IgD-negative memory B cell (primary cell): Measurements from ENCODE around the gene PAX2. TPM values are rescaled to one million over a fixed set of nuclear protein-coding genes. Genes with fewer than 3 reads are reported as not detected.

Experiments
- H3K27ac Mint-ChIP-seq, 3 donors: one replicate each; pipeline ENCODE4 v1.8.0; 2020 to 2022; ENCODE audit warnings: mild to moderate bottlenecking in 3 of 3, mixed read lengths in 3 of 3, moderate library complexity in 1 of 3
- H3K27me3 Mint-ChIP-seq: one replicate; pipeline ENCODE4 v1.8.0; 2021; ENCODE audit warnings: mixed read lengths
- H3K36me3 Mint-ChIP-seq: one replicate; pipeline ENCODE4 v1.8.0; 2020; ENCODE audit warnings: mild to moderate bottlenecking, mixed read lengths
- H3K4me1 Mint-ChIP-seq, 3 donors: one replicate each; pipeline ENCODE4 v1.8.0; 2020 to 2022; ENCODE audit warnings: mixed read lengths in 3 of 3, mild to moderate bottlenecking in 1 of 3
- H3K4me3 Mint-ChIP-seq, 4 donors: one replicate each; pipeline ENCODE4 v1.8.0; 2020 to 2022; ENCODE audit warnings: mild to moderate bottlenecking in 4 of 4, mixed read lengths in 4 of 4, moderate library complexity in 3 of 4
- H3K9me3 Mint-ChIP-seq, 3 donors: one replicate each; pipeline ENCODE4 v1.8.0; 2020 to 2021; ENCODE audit warnings: mixed read lengths in 3 of 3, mild to moderate bottlenecking in 1 of 3
- polyA plus RNA-seq: library from polyadenylated mRNA; unstranded; fragments of 300-500 nt; fragmentation: Illumina TruSeq; gene quantifications from one replicate; pipeline ENCODE4 v1.2.3, GENCODE V29; 2021

Gene PAX2
- polyA plus RNA-seq, 1 donor from 2014 or later, result not detected

DNA sequence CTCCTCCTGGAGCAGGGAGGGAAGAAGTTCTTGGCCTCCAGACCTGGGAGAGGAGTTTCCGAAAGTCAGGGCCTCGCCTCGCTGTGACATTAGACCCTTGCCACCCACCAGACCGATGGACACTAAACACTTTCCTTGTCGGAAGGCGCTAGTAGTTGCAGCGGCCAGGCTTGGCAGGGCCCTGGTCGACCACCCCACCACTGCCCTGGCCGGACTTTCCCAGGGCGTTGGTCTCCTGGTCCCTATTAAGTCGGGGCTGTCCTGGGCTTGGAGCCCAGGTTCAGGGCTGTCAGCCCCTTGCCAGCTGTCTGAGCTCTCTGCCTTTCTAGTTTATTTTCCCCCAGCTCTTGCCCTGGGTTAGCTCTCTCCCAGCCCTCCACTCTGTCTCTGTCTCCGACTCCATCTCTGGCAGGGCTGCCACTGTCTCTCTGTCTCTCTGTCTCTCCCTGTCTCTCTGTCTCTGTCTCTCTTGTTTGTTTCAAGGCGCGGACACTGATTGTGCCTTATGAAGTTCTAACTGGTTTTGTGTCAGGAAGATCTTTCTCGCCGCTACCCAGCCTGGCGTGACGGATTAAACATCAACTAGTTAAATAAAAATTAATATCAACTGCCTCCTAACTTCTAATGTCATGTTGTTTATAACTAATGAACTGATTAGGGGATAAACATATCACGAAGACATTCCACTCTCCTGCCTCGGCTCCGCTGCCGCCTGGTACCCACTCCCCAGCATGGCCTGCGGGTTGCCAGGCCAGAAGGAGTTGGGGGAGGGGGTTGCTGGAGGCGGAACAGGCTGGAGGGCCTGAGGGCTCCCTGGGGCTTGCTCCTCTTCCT, 13.8 kb upstream of the PAX2 start:
- Mint-ChIP-seq H3K27me3 (peaks cover 77% of the 10 kb centered on the region), H3K9me3 (peaks cover 0 to 7% (median 0%) of the 10 kb centered on the region in 3 donors), H3K4me3 (peak overlapping the region; percentile 49 to 90 (median 76)), H3K36me3 (peaks cover 1% of the 10 kb centered on the region), H3K4me1 (peaks cover 0 to 18% (median 9%) of the 10 kb centered on the region in 3 donors), H3K27ac (peak overlapping the region in 1 of 3 donors; percentile 22)

DNA sequence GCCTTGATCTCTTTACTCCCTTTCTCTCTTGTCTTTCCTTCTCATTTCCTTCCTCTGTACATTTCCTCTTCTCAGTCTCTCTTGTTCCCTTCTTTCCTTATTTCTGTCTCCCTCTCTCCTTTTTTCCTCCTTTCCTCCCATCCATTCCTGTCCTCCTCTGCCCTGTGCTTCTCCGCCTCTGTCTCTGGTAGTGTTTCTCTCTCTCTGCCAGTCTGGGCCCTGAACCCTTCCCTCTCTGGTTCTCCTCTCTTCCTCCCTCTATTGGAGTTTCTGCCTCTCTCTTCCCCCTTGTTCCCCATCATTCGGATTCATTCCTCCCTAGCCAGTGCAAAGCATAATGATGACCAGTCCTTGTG, 13.2 kb upstream of the PAX2 start:
- Mint-ChIP-seq H3K4me1 (peaks cover 0 to 20% (median 9%) of the 10 kb centered on the region in 3 donors), H3K27ac (no peak overlapping the region), H3K27me3 (peaks cover 80% of the 10 kb centered on the region), H3K36me3 (peaks cover 1% of the 10 kb centered on the region), H3K9me3 (peaks cover 0 to 7% (median 0%) of the 10 kb centered on the region in 3 donors), H3K4me3 (no peak overlapping the region)

DNA sequence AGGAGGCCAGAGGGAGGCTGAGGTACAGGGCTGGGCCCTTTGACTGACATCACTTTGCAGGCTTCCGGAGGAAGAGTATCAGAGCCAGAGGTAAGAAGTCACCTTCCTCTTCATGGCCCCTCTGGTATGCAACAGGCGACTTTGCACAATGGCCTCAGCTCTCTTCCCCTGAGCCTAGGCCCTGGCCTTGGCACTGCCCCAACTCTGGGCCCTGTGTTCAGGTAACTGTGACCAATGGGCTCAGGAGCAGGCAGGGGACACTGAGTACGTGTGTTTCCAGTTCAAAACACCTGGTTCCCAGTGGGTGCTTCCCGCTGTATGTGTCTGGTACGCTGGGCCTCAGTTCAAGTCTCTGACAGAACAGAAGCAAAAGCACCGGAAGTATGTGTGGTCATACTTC, 12.1 kb upstream of the PAX2 start:
- Mint-ChIP-seq H3K4me1 (peaks cover 0 to 24% (median 10%) of the 10 kb centered on the region in 3 donors), H3K9me3 (peaks cover 0 to 6% (median 0%) of the 10 kb centered on the region in 3 donors), H3K27me3 (peaks cover 80% of the 10 kb centered on the region), H3K4me3 (no peak overlapping the region), H3K27ac (no peak overlapping the region), H3K36me3 (peaks cover 1% of the 10 kb centered on the region)

DNA sequence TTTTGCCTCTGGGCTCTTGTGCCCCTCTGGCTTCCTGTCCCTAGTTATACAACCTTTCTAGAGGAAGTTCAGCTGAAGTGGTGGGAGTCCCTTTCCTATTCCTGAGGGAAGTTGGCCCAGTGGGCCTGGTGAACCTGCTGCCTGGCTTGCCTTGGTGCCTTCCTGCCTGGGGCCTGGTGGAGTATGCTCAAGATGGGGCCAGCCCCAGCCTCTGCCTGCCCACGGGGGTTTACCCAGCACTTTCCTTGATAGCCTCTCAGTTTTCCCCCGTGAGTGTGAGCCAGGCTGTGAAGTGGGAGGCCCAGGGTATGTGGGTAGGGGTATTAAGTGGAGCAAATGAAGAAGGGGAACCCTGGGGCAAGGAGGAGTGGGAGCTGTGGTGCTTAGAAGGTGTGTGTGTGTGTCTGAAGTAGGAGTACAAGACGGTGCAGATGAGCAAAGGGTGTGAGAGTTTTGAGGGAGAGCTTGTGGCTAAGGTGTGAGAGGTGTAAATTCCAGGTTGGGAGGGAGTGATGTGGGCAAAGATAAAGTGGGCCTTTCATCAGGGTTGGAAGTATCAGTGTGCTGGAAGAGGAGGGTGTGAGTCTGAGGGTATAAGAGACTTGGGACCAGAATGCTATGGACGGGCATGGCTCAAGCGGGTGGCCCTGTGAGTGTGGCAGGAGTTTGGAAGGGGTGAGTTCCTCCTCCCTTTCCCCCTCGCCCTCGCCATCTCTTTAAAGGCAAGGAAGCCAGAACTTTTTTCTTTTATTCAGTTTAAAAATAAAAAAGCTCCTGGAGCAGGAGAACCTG, 10.9 kb upstream of the PAX2 start:
- Mint-ChIP-seq H3K27me3 (peaks cover 72% of the 10 kb centered on the region), H3K9me3 (peaks cover 0 to 4% (median 0%) of the 10 kb centered on the region in 3 donors), H3K27ac (no peak overlapping the region), H3K4me3 (peak overlapping the region in 1 of 4 donors; percentile 42), H3K4me1 (peaks cover 0 to 21% (median 11%) of the 10 kb centered on the region in 3 donors), H3K36me3 (peaks cover 1% of the 10 kb centered on the region)

DNA sequence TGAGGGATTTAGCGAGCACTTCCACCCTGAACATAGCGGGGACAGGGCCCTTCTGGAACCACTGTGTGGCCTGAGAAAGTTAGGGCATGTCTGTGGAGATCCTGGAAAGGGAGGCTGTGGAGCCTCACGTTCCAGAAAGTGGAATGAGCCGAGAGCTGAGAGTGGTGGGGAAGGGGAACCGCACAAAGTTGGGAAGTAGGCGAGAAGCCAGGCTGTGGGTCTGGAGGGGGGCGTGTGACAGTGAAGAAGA, 10.4 kb upstream of the PAX2 start:
- Mint-ChIP-seq H3K36me3 (peaks cover 1% of the 10 kb centered on the region), H3K4me3 (peak overlapping the region in 1 of 4 donors; percentile 28), H3K27me3 (peaks cover 74% of the 10 kb centered on the region), H3K9me3 (peaks cover 0 to 4% (median 0%) of the 10 kb centered on the region in 3 donors), H3K4me1 (peaks cover 0 to 21% (median 10%) of the 10 kb centered on the region in 3 donors), H3K27ac (no peak overlapping the region)

DNA sequence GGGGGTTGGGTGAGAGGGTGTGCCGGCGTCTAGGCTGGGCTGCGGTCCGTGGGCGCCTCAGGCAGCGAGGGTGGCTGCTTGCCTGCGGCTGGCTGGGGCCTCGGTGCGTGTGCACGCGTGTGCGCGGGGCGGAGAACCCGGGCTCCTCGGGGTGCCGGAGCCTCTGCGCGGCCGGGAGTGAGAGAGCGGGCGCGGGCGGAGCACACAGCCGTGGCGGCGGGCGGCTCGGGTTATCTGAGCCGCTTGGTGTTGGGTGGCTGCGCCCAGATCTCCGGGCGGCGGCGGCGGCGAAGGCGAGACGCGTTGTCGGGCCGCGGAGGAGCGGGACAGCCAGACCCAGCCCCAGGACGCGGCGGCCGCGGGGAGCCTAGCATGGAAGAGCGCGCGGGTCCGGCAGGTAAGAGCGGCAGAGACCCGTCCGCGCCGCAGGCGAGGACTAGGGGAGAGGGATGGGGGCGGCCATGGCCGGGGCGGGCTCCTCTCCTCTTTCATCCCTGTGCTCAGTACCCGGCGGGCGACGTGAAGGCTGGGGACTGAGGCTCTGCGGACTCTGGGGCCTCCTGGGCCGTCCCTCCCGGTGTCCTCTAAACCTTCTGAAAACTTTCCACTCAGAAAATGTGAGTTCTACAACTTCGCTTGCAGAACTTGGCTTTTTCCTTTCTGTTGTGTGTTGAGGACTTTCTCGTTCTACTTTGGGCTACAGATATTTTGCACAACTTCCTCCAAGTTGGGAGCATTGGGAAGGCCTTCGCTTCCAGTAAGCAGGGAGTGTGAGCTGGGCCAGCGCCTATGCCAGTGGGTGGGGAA, 9.8 kb upstream of the PAX2 start:
- peak overlapping the region in 1 of 4 donors; percentile 28 for H3K4me3 Mint-ChIP-seq

DNA sequence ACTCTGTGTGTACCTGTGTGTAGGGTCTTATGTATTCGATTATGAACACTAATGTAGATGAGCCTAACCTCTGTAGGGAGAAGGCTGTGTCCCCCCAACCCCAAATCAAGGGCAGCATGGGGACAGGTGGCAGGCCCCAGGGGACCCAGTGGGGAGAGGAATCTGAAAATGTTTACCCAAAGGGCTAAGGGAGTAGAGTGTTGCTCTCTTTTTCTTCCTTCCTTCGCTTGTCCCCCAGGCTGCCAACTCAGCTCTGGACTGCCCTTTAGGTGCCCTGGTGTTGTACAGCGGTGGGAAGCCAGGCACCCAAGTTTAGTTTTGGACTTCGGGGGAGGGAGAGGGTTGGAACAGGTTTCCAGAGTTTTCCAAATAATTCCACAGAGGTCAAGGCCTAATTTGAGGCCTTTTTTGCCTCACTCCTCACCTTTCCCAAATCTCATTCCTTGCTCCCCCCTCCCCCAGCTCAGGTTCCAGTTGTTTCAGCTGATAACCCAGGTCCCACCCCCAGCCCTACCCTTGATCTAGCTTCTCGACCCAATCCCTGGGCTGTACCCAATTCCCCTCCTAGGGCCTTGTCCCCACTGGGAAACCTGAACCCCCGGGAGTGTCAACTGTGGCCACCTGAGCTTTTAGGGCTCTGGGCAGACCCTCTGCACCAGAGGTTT, 9.1 kb upstream of the PAX2 start:
- peaks cover 0 to 4% (median 0%) of the 10 kb centered on the region in 3 donors for H3K9me3 Mint-ChIP-seq
- H3K4me3 Mint-ChIP-seq, result peak overlapping the region in 1 of 4 donors; percentile 1
- peaks cover 0 to 15% (median 4%) of the 10 kb centered on the region in 3 donors for H3K4me1 Mint-ChIP-seq
- H3K36me3 Mint-ChIP-seq, result peaks cover 3% of the 10 kb centered on the region
- H3K27ac Mint-ChIP-seq, result no peak overlapping the region
- peaks cover 74% of the 10 kb centered on the region for H3K27me3 Mint-ChIP-seq

More for the DNA sequence above, 9.8 kb upstream of the PAX2 start:
- H3K36me3 Mint-ChIP-seq, result peaks cover 3% of the 10 kb centered on the region
- peaks cover 0 to 17% (median 9%) of the 10 kb centered on the region in 3 donors for H3K4me1 Mint-ChIP-seq
- no peak overlapping the region for H3K27ac Mint-ChIP-seq
- H3K27me3 Mint-ChIP-seq, result peaks cover 73% of the 10 kb centered on the region
- H3K9me3 Mint-ChIP-seq, result peaks cover 0 to 4% (median 0%) of the 10 kb centered on the region in 3 donors

DNA sequence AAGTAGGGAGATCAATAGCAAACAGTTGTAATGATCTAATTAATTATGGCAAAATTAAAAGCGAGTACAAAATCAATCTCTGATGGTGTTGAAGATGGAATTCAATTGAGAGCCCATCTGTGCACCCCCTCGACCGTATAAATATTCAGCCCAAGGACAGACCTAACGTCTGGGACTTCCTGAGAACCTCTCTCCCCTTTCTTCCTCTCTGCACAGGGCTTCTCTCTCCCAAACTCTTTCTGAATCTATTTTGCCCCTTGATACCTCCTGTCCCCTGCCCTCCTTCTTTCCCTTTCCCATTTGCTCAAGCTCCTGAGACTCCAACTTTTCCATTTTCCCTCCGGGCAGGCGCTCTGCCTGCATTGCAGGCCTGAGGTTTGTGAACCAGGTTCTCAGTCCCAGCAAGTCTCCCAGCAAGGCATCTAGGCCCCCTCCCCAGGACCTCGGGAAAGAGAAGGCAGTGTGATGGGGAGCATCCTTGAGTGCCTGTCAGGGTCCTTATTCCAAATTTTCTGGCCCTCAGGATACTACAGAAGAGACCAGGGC, 8.5 kb upstream of the PAX2 start:
- H3K4me3 Mint-ChIP-seq, result peak overlapping the region in 1 of 4 donors; percentile 1
- peaks cover 0 to 4% (median 0%) of the 10 kb centered on the region in 3 donors for H3K9me3 Mint-ChIP-seq
- H3K27ac Mint-ChIP-seq, result no peak overlapping the region
- peaks cover 71% of the 10 kb centered on the region for H3K27me3 Mint-ChIP-seq
- H3K4me1 Mint-ChIP-seq, result peaks cover 0 to 12% (median 2%) of the 10 kb centered on the region in 3 donors
- peaks cover 3% of the 10 kb centered on the region for H3K36me3 Mint-ChIP-seq

DNA sequence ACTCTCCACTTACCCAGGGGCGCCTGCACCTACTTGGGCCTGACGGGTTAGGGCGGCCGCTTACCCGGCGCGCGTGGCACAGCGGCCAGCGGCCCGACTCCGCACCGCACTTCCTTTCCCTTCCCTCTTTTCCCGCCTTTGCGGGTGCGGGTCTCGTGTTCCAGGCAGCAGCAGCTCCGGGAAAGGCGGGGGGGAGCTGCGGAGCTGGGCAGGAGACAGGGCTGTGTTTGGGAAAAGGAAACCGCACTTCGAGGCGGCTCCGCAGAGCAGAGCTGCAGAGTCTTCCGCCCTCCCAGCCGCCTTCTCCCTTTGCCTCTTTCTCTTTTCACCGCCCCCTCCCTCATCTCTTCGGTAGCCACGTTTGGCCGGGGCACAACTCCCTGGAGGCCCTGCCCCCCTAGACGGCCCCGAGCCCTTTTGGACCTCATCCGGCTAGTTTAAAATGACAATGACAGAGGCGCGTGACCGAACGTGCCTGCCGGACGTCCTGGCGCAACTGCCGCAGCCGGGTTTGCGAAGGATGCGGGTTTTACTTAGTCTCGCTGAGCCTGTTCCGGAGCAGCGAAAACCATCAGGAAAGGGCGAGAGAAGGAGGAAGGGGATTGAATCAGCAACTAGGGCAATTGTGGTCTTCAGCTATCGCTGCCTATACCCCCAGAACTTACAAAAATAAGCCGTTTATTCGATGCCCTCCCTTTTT, 7.9 kb upstream of the PAX2 start:
- H3K27me3 Mint-ChIP-seq, result peaks cover 74% of the 10 kb centered on the region
- peaks cover 3% of the 10 kb centered on the region for H3K36me3 Mint-ChIP-seq
- no peaks in the 10 kb centered on the region for H3K9me3 Mint-ChIP-seq
- peak overlapping the region; percentile 45 to 88 (median 60) for H3K4me3 Mint-ChIP-seq
- H3K27ac Mint-ChIP-seq, result peak overlapping the region in 1 of 3 donors; percentile 29
- peaks cover 0 to 14% (median 2%) of the 10 kb centered on the region in 3 donors for H3K4me1 Mint-ChIP-seq

DNA sequence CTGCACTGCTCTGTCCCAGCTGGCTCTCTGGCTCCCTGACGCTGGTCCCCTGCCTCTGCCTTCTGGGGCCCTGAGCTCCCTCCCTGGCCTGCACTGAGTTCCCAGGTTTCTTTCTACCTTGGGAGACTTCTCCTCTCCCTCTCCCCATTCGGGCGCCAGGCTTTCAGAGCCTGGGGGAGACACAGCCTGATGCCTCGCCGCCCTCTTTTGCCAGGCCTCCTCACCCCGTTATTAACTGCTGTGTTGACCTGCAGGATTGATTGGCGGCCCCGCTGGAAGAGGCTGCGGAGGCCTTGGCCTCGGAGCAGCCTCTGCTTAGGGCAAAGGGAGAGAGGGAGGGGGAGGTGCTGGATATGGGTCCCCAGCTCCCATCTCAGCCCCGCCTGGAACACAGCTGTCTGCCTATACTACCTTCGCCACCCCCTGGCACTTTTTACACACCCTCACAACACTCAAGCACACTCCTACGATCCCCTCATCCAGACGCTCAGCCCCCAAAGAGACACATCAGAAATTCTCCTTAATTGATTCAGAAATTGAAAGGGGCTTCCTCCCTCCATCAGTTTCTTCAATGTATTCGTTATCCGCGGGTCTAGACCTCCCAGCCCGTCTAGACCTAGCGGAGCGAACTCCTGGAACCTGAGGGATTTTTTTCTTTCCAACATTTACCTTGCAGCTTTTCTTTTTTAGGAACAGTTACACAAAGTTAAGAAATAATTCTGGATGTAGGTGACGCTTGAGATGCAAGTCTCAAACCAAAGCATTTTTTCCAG, 7.1 kb upstream of the PAX2 start:
- peaks cover 3% of the 10 kb centered on the region for H3K36me3 Mint-ChIP-seq
- peaks cover 4 to 17% (median 5%) of the 10 kb centered on the region in 3 donors for H3K4me1 Mint-ChIP-seq
- peak overlapping the region in 3 of 4 donors; percentile 45 to 81 (median 71) for H3K4me3 Mint-ChIP-seq
- H3K27ac Mint-ChIP-seq, result peak overlapping the region in 1 of 3 donors; percentile 29
- H3K27me3 Mint-ChIP-seq, result peaks cover 74% of the 10 kb centered on the region
- H3K9me3 Mint-ChIP-seq, result no peaks in the 10 kb centered on the region

DNA sequence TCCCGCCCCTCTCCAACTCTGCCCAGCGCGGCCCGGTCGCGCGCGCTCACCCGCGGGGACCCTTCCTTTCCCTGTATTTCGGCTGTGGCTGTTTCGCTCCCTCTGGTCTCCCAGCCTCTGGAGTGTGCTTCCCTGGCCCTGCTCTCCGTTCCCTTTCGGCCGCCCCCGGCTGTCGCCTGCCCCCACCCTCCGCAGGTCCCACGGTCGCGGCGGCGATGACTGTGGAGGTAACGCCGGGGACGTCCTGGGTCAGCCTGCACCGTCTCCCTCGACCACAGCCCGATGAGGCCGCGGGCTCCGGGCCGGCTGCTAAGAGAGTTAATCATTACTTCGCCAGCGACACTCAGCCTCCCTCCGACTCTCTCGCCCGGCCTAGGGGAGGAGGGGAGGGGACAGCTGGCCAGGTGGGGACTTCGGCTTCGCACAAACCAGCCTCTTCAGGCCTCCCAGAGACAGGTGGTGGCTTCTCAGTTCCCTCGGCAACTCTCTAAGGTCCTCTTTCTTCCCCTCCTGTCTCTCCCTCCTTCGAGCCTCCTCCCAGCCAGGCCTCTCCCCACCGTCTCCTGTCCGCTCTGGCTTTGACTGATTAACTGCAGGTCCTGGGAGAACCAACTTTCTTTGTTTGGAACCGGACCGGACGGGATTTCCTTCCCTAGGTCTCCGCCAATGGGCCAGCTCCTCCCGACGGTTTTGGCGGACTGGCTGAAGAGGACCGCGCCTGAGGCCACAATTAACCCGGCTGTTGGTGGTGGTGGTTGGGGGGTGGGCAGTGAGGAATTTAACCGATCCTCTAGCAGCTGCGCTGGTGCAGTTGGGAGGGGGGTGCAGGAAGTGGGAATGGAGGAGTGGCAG, 5.6 kb upstream of the PAX2 start:
- Mint-ChIP-seq H3K27me3 (peaks cover 79% of the 10 kb centered on the region), H3K4me1 (peaks cover 8 to 20% (median 11%) of the 10 kb centered on the region in 3 donors), H3K27ac (peak overlapping the region in 1 of 3 donors; percentile 12), H3K9me3 (peaks cover 0 to 1% (median 0%) of the 10 kb centered on the region in 3 donors), H3K4me3 (peak overlapping the region in 1 of 4 donors; percentile 43), H3K36me3 (peaks cover 2% of the 10 kb centered on the region)
